IMR-90 (cell line): ENCODE measurements around the gene MMRN1. TPM values are rescaled to one million over a fixed set of nuclear protein-coding genes. Genes with fewer than 3 reads are reported as not detected.

Experiments used
- ATAC-seq: fragments of 200-7000 bp; cut with Tn5 transposase; 2 replicates; pipeline ENCODE4 v1.9.1; 2020; ENCODE audit warnings: low read depth, mild to moderate bottlenecking, moderate library complexity
- BruUV-seq: library from RNA; stranded (reverse); fragments of 400-500 nt; replicated peaks from 2 replicates; lab custom pipeline; 2021; lab: Mats Ljungman, UMichigan
- CTCF ChIA-PET: fragments of 300-600 bp; formaldehyde crosslinking; extraction: SDS; loops from one replicate; lab custom pipeline; 2021; ENCODE audit warnings: antibody characterized with exemption; lab: Yijun Ruan, JAX
- POLR2A ChIA-PET: fragments of 300-600 bp; sonication (Branson Sonifier 250); formaldehyde crosslinking; loops from one replicate; lab custom pipeline; 2022; ENCODE audit warnings: antibody characterized with exemption; ENCODE audit not compliant: unreplicated experiment; lab: Charles Lee
- DNase-seq: peaks from one replicate; pipeline ENCODE4 v3.0.0; 2013
- H2AFZ ChIP-seq: replicated peaks from 2 replicates; pipeline ENCODE3; 2013; ENCODE audit warnings: low read length, mild to moderate bottlenecking; ENCODE audit not compliant: poor library complexity
- H2AK5ac ChIP-seq: 2 replicates; pipeline ENCODE4 v1.6.1; 2013; ENCODE audit warnings: low read depth, low read length, inconsistent platforms
- H2AK9ac ChIP-seq: replicated peaks from 2 replicates; pipeline ENCODE3; 2013; ENCODE audit warnings: mild to moderate bottlenecking, low read depth, low read length, moderate library complexity; ENCODE audit not compliant: poor library complexity
- H2BK120ac ChIP-seq: 2 replicates; pipeline ENCODE4 v1.6.1; 2013; ENCODE audit warnings: low read depth, low read length, inconsistent platforms
- H2BK15ac ChIP-seq: 3 replicates; pipeline ENCODE4 v1.6.1; 2013; ENCODE audit warnings: low read depth, low read length, inconsistent platforms
- H2BK20ac ChIP-seq: 2 replicates; pipeline ENCODE4 v1.6.1; 2013; ENCODE audit warnings: low read depth, mild to moderate bottlenecking, inconsistent platforms, low read length, moderate library complexity
- H2BK5ac ChIP-seq: 2 replicates; pipeline ENCODE4 v1.6.1; 2013; ENCODE audit warnings: mild to moderate bottlenecking, low read depth, low read length, inconsistent platforms; ENCODE audit not compliant: poor library complexity, severe bottlenecking
- H3K14ac ChIP-seq: replicated peaks from 2 replicates; pipeline ENCODE4 v1.6.1; 2013; ENCODE audit warnings: low read depth, low read length, inconsistent platforms
- H3K18ac ChIP-seq: 2 replicates; pipeline ENCODE4 v1.6.1; 2013; ENCODE audit warnings: low read depth, low read length, control low read depth
- H3K23ac ChIP-seq: 2 replicates; pipeline ENCODE4 v1.6.1; 2013; ENCODE audit warnings: low read depth, low read length, inconsistent platforms
- H3K27ac ChIP-seq: 2 replicates; pipeline ENCODE4 v1.5.1; 2013; ENCODE audit warnings: mild to moderate bottlenecking, control low read depth, low read length; ENCODE audit not compliant: insufficient read depth
- H3K27me3 ChIP-seq: 2 replicates; pipeline ENCODE4 v1.6.1; 2013; ENCODE audit warnings: low read length; ENCODE audit not compliant: control insufficient read depth, insufficient read depth
- H3K36me3 ChIP-seq: 2 replicates; pipeline ENCODE4 v1.6.1; 2013; ENCODE audit warnings: low read length, mixed read lengths; ENCODE audit not compliant: control insufficient read depth, insufficient read depth
- H3K4ac ChIP-seq: 2 replicates; pipeline ENCODE4 v1.6.1; 2013; ENCODE audit warnings: low read depth, low read length, inconsistent platforms
- H3K4me1 ChIP-seq: 2 replicates; pipeline ENCODE4 v1.6.1; 2013; ENCODE audit warnings: low read length, mixed read lengths; ENCODE audit not compliant: control insufficient read depth, insufficient read depth
- H3K4me2 ChIP-seq: 2 replicates; pipeline ENCODE4 v1.6.1; 2013; ENCODE audit warnings: low read depth, mild to moderate bottlenecking, control low read depth, low read length, moderate library complexity
- H3K4me3 ChIP-seq: 2 replicates; pipeline ENCODE4 v1.5.1; 2013; ENCODE audit warnings: low read depth, mild to moderate bottlenecking, control low read depth, low read length, moderate library complexity; ENCODE audit not compliant: insufficient read depth
- H3K56ac ChIP-seq: 2 replicates; pipeline ENCODE4 v1.6.1; 2013; ENCODE audit warnings: low read length, inconsistent platforms; ENCODE audit not compliant: insufficient read depth; ENCODE audit errors: extremely low read depth
- H3K79me1 ChIP-seq, 2 experiments: 2 replicates each; pipeline ENCODE4 v1.6.1; 2013; ENCODE audit warnings: low read length in 2 of 2, inconsistent platforms in 1 of 2, low read depth in 1 of 2
- H3K9ac ChIP-seq: 2 replicates; pipeline ENCODE4 v1.6.1; 2013; ENCODE audit warnings: low read depth, low read length, control low read depth
- H3K9me1 ChIP-seq: 2 replicates; pipeline ENCODE4 v1.6.1; 2013; ENCODE audit warnings: low read length, inconsistent platforms; ENCODE audit not compliant: insufficient read depth
- H3K9me3 ChIP-seq: 2 replicates; pipeline ENCODE4 v1.6.1; 2013; ENCODE audit warnings: low read length; ENCODE audit not compliant: control insufficient read depth, insufficient read depth
- H4K20me1 ChIP-seq: 2 replicates; pipeline ENCODE4 v1.6.1; 2013; ENCODE audit warnings: low read length, inconsistent platforms; ENCODE audit not compliant: insufficient read depth
- H4K5ac ChIP-seq: 2 replicates; pipeline ENCODE4 v1.6.1; 2013; ENCODE audit warnings: mild to moderate bottlenecking, low read depth, low read length, control low read depth
- H4K8ac ChIP-seq, 2 experiments: 2 replicates each; pipeline ENCODE4 v1.6.1; 2013; ENCODE audit warnings: low read depth in 2 of 2, low read length in 2 of 2, control low read depth in 1 of 2, inconsistent platforms in 1 of 2
- H4K91ac ChIP-seq: 2 replicates; pipeline ENCODE4 v1.6.1; 2013; ENCODE audit warnings: low read depth, low read length, inconsistent platforms; ENCODE audit not compliant: insufficient read depth
- BHLHE40 ChIP-seq: fragments of 150-350 bp; IDR thresholded peaks from 2 replicates; pipeline ENCODE4 v1.6.1; 2016; ENCODE audit warnings: mild to moderate bottlenecking, low read depth, low read length
- CHD1 ChIP-seq: IDR thresholded peaks from 2 replicates; pipeline ENCODE4 v1.6.1; 2012; ENCODE audit warnings: low read depth, low read length, improper control_type of control experiment
- FOS ChIP-seq: fragments of 150-350 bp; IDR thresholded peaks from 2 replicates; pipeline ENCODE4 v1.6.1; 2016; ENCODE audit warnings: low read depth, low read length
- MAFK ChIP-seq: IDR thresholded peaks from 2 replicates; pipeline ENCODE4 v1.6.1; 2012; ENCODE audit warnings: low read depth, low read length, improper control_type of control experiment
- MAZ ChIP-seq: IDR thresholded peaks from 2 replicates; pipeline ENCODE4 v1.6.1; 2012; ENCODE audit warnings: low read depth, mild to moderate bottlenecking, low read length, improper control_type of control experiment, moderate library complexity, borderline replicate concordance
- RAD21 ChIP-seq: IDR thresholded peaks from 2 replicates; pipeline ENCODE4 v1.6.1; 2012; ENCODE audit warnings: low read length, improper control_type of control experiment
- SMC3 ChIP-seq: fragments of 150-350 bp; IDR thresholded peaks from 2 replicates; pipeline ENCODE4 v1.6.1; 2016; ENCODE audit warnings: low read depth, mild to moderate bottlenecking, antibody characterized with exemption, low read length, moderate library complexity
- WGBS, 2 experiments: methylation state at CpG; one replicate each; pipeline versions ENCODE4 v1.1.5 to v1.1.7; 2013; ENCODE audit warnings: missing lambda C conversion rate in 2 of 2; ENCODE audit not compliant: insufficient read length in 1 of 2; ENCODE audit errors: extremely low coverage in 2 of 2; 5-methylcytosine and 5-hydroxymethylcytosine counted together
- dilution Hi-C: fragments of 300-500 bp; cut with HindIII; formaldehyde crosslinking; loops from one replicate; pipeline ENCODE4 v1.14.3; 2018; ENCODE audit warnings: low sequenced_read_pairs; ENCODE audit not compliant: unreplicated experiment
- in situ Hi-C: fragments of 300-500 bp; cut with MboI; formaldehyde crosslinking; loops from 3 replicates; pipeline ENCODE4 v1.14.3; 2019; ENCODE audit warnings: low sequenced_read_pairs, inconsistent platforms, mixed read lengths
- intact Hi-C: fragments of 100-400 bp; cut with micrococcal nuclease; formaldehyde crosslinking; loops from 2 replicates; pipeline ENCODE4 v1.10.0; 2022
- polyA plus RNA-seq, 3 experiments: library from polyadenylated mRNA; depleted of rRNA; stranded (reverse); fragments of >200 nt; gene quantifications; 2 replicates each; pipeline ENCODE4 v1.2.3, GENCODE V29; 2012; ENCODE audit warnings: low replicate concordance in 1 of 3
- total RNA-seq: library from RNA; depleted of rRNA; stranded (reverse); fragments of >200 nt; gene quantifications from 2 replicates; pipeline ENCODE4 v1.2.3, GENCODE V29; 2012
- TF ChIP-seq, protein P1 (sequence below): fragments of 150-350 bp; IDR thresholded peaks from 2 replicates; pipeline ENCODE4 v1.6.1; 2016; ENCODE audit warnings: low read depth, mild to moderate bottlenecking, low read length, moderate library complexity, borderline replicate concordance
- TF ChIP-seq, protein P2 (sequence below): conservative IDR thresholded peaks from 2 replicates; pipeline ENCODE4 v1.5.1; 2012; ENCODE audit warnings: mild to moderate bottlenecking, low read depth, low read length, improper control_type of control experiment

The MMRN1 gene
- total and polyA plus RNA-seq, 2 of the 4 experiments (the other 2 are of a cell fraction), result not detected

DNA sequence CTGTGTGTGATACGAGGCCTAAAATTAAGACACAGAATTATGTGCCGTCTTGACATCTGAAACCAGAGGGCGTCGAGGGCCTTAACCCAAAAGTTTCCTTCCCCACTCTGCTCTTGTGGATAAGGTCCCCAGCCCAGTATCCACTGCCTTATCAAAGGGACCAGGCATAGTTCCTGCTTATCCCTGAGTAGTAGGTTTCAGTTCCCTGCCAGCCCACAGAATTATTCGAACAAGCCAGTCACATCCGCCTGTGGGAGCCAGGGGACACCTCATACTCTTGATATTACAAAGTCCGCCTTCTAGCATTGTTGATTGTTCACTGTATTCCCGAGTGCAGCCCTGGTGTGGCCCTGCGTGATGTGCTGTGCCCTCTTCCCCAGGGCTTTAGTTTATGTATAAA is 5.4 kb upstream of the MMRN1 start:
- H2BK15ac ChIP-seq, result no peak overlapping the region
- H4K91ac ChIP-seq, result no peak overlapping the region
- H2AK9ac ChIP-seq, result no peak overlapping the region
- H4K20me1 ChIP-seq, result no peaks in the 10 kb centered on the region
- POLR2A ChIA-PET, result no interaction called here
- no peak overlapping the region for H3K23ac ChIP-seq
- no peak overlapping the region for H3K4me2 ChIP-seq
- ATAC-seq (no peak), DNase-seq (no peak)
- no peak overlapping the region for H3K56ac ChIP-seq
- H3K27me3 ChIP-seq, result no peaks in the 10 kb centered on the region
- intact Hi-C loops, result no loop called here
- H3K18ac ChIP-seq, result no peak overlapping the region
- H3K79me1 ChIP-seq, result no peaks in the 10 kb centered on the region
- no peak overlapping the region for H3K4me3 ChIP-seq
- no peak overlapping the region for H2AFZ ChIP-seq
- no peak overlapping the region for H2BK5ac ChIP-seq
- dilution Hi-C loops, result no loop called here
- H2BK20ac ChIP-seq, result no peak overlapping the region
- WGBS, 2 experiments, result 89% methylated on average over 3 of the region's 9 CpGs; no CpG with 5 or more reads in 1 of the 2 experiments
- no peaks in the 10 kb centered on the region for H3K4me1 ChIP-seq
- H3K9me3 ChIP-seq, result no peaks in the 10 kb centered on the region
- H3K27ac ChIP-seq, result no peak overlapping the region
- no peaks in the 10 kb centered on the region for H3K9me1 ChIP-seq
- TF ChIP-seq MAZ (no peak), RAD21 (no peak), SMC3 (no peak), CHD1 (no peak), MAFK (no peak), FOS (no peak), BHLHE40 (no peak)
- TF ChIP-seq, protein P1, sequence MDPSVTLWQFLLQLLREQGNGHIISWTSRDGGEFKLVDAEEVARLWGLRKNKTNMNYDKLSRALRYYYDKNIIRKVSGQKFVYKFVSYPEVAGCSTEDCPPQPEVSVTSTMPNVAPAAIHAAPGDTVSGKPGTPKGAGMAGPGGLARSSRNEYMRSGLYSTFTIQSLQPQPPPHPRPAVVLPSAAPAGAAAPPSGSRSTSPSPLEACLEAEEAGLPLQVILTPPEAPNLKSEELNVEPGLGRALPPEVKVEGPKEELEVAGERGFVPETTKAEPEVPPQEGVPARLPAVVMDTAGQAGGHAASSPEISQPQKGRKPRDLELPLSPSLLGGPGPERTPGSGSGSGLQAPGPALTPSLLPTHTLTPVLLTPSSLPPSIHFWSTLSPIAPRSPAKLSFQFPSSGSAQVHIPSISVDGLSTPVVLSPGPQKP, result no peak
- TF ChIP-seq, protein P2, sequence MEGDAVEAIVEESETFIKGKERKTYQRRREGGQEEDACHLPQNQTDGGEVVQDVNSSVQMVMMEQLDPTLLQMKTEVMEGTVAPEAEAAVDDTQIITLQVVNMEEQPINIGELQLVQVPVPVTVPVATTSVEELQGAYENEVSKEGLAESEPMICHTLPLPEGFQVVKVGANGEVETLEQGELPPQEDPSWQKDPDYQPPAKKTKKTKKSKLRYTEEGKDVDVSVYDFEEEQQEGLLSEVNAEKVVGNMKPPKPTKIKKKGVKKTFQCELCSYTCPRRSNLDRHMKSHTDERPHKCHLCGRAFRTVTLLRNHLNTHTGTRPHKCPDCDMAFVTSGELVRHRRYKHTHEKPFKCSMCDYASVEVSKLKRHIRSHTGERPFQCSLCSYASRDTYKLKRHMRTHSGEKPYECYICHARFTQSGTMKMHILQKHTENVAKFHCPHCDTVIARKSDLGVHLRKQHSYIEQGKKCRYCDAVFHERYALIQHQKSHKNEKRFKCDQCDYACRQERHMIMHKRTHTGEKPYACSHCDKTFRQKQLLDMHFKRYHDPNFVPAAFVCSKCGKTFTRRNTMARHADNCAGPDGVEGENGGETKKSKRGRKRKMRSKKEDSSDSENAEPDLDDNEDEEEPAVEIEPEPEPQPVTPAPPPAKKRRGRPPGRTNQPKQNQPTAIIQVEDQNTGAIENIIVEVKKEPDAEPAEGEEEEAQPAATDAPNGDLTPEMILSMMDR, result no peak
- H4K5ac ChIP-seq, result no peak overlapping the region
- no peak overlapping the region for H3K4ac ChIP-seq
- BruUV-seq, result no TSS peak
- no peak overlapping the region for H2BK120ac ChIP-seq
- H3K36me3 ChIP-seq, result no peaks in the 10 kb centered on the region
- CTCF ChIA-PET, result no interaction called here
- no peak overlapping the region for H3K9ac ChIP-seq
- no peak overlapping the region for H2AK5ac ChIP-seq
- in situ Hi-C loops, result no loop called here
- H3K14ac ChIP-seq, result no peak overlapping the region
- no peak overlapping the region for H4K8ac ChIP-seq
